Measurements from ENCODE around the gene MESP2. TPM values are rescaled to one million over a fixed set of nuclear protein-coding genes. Genes with fewer than 3 reads are reported as not detected.

The MESP2 gene
- total RNA-seq, 1 experiment from 2014 or later = 0.26 TPM

DNA sequence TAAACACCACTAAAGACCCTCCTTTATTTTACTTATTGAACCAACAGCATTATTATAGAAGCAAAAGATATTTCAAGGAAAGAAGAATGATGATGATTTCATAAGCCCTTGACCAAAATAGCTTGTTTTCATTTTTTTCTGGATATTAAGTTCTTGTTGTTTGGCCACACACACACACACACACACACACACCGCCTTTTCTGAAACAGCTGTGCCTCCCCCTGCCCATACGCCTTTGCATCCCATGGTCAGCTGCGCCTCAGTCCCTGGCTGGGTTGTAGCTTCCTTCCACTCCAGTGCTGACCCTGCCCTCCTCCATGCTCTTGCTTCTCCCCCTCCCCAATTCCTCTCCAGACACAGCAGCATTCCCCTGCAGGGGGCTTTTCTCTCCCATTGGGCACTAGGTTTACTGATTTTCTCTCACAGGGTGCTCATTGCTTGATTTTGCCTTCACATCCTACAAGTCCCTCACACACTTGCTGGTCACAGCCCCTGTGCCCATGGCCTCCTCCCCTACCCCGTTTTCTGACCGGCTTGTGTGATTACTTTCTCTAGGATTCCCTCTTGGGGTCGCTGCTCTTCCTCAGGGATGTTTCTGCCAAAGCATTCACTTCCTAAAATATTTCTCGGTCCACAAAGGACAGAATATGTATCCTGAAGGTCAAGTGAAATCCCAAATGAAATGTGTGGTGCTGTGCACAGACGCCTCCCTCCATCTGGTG lies 43.5 kb upstream of the MESP2 start:
- no peak overlapping the region for H3K4me3 ChIP-seq (ENCODE audit: low read depth, low read length, poor library complexity, severe bottlenecking)
- no peak overlapping the region for H3K27ac ChIP-seq (ENCODE audit: low read depth, low read length, poor library complexity, severe bottlenecking)
- H3K4me1 ChIP-seq (ENCODE audit: insufficient read depth, low read length, poor library complexity, severe bottlenecking) = peaks cover 10% of the 10 kb centered on the region
- no peak for DNase-seq (ENCODE audit: low spot score)
- ChIA-PET POLR2A (ENCODE audit: low non-redundant PET) (no interaction called here), CTCF (no interaction called here)
- H3K27me3 ChIP-seq (replicated peaks; ENCODE audit: insufficient read depth, low read depth, low read length, poor library complexity) = no peaks in the 10 kb centered on the region
- no TSS peak for BruUV-seq (replicated peaks)
- no peaks in the 10 kb centered on the region for H3K9me3 ChIP-seq (ENCODE audit: low read depth, low read length, poor library complexity, severe bottlenecking)
- intact Hi-C loops (cut with micrococcal nuclease; ENCODE audit: unreplicated experiment) = no loop called here
- no peak for TF ChIP-seq EZH2 (IDR thresholded peaks at IDR 0.05; ENCODE audit: borderline replicate concordance, low read depth, low read length, poor library complexity, severe bottlenecking)
- TF ChIP-seq, protein P1, sequence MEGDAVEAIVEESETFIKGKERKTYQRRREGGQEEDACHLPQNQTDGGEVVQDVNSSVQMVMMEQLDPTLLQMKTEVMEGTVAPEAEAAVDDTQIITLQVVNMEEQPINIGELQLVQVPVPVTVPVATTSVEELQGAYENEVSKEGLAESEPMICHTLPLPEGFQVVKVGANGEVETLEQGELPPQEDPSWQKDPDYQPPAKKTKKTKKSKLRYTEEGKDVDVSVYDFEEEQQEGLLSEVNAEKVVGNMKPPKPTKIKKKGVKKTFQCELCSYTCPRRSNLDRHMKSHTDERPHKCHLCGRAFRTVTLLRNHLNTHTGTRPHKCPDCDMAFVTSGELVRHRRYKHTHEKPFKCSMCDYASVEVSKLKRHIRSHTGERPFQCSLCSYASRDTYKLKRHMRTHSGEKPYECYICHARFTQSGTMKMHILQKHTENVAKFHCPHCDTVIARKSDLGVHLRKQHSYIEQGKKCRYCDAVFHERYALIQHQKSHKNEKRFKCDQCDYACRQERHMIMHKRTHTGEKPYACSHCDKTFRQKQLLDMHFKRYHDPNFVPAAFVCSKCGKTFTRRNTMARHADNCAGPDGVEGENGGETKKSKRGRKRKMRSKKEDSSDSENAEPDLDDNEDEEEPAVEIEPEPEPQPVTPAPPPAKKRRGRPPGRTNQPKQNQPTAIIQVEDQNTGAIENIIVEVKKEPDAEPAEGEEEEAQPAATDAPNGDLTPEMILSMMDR (conservative IDR thresholded peaks at IDR 0.05; ENCODE audit: low read depth, low read length) = no peak
- H3K36me3 ChIP-seq (ENCODE audit: insufficient read depth, low read length, poor library complexity, severe bottlenecking) = no peaks in the 10 kb centered on the region

DNA sequence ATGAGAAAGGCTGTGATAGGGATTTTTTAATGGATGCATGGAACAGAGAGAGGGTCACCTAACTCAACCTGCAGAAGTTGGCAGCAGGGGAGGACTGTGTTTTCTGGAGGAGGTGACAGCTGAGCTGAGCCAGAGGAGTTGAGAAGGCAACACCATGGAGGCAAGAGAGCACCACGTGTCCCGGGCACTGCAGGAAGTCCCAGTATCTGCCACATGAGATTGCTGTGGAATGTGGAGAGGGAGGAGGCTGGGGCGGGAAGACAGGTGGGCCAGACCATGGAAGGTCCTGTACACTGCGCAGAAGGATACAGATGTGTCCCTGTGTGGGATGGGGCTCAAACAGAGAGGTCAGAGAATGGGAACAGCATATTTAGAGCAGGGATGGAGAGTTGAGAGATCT lies 40.4 kb upstream of the MESP2 start:
- TF ChIP-seq, protein P1 (conservative IDR thresholded peaks at IDR 0.05; ENCODE audit: low read depth, low read length) = no peak
- TF ChIP-seq EZH2 (IDR thresholded peaks at IDR 0.05; ENCODE audit: borderline replicate concordance, low read depth, low read length, poor library complexity, severe bottlenecking) = no peak
- CTCF ChIA-PET = no interaction called here
- Histone ChIP-seq H3K4me3 (ENCODE audit: low read depth, low read length, poor library complexity, severe bottlenecking) (no peak overlapping the region), H3K27ac (ENCODE audit: low read depth, low read length, poor library complexity, severe bottlenecking) (no peak overlapping the region), H3K4me1 (ENCODE audit: insufficient read depth, low read length, poor library complexity, severe bottlenecking) (no peaks in the 10 kb centered on the region), H3K36me3 (ENCODE audit: insufficient read depth, low read length, poor library complexity, severe bottlenecking) (no peaks in the 10 kb centered on the region), H3K27me3 (replicated peaks; ENCODE audit: insufficient read depth, low read depth, low read length, poor library complexity) (no peaks in the 10 kb centered on the region), H3K9me3 (ENCODE audit: low read depth, low read length, poor library complexity, severe bottlenecking) (no peaks in the 10 kb centered on the region)
- POLR2A ChIA-PET (ENCODE audit: low non-redundant PET) = no interaction called here
- BruUV-seq (replicated peaks) = no TSS peak
- intact Hi-C loops (cut with micrococcal nuclease; ENCODE audit: unreplicated experiment) = no loop called here
- no peak for DNase-seq (ENCODE audit: low spot score)

DNA sequence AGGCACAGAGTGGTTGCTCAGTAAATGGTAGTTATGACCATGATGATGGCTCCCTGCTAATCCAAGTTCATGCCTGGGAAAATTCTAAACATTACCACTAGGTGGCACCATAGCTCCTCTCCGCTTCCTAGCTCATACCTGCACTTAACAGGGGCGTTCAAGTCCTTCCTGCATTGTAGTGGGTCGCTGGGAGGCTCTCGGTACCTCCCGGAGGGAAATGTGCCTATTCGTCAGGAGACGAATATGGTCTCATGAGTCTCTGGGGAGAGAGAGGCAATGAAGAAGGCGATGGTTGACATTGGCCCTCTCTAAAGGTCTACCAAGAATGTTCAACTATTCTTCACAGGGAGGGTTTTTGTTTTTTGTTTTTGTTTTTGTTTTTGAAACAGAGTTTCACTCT lies 36.0 kb upstream of the MESP2 start:
- Histone ChIP-seq H3K27me3 (replicated peaks; ENCODE audit: insufficient read depth, low read depth, low read length, poor library complexity) (no peaks in the 10 kb centered on the region), H3K4me1 (ENCODE audit: insufficient read depth, low read length, poor library complexity, severe bottlenecking) (no peaks in the 10 kb centered on the region), H3K36me3 (ENCODE audit: insufficient read depth, low read length, poor library complexity, severe bottlenecking) (no peaks in the 10 kb centered on the region), H3K9me3 (ENCODE audit: low read depth, low read length, poor library complexity, severe bottlenecking) (no peaks in the 10 kb centered on the region), H3K27ac (ENCODE audit: low read depth, low read length, poor library complexity, severe bottlenecking) (no peak overlapping the region), H3K4me3 (ENCODE audit: low read depth, low read length, poor library complexity, severe bottlenecking) (no peak overlapping the region)
- BruUV-seq (replicated peaks) = no TSS peak
- CTCF ChIA-PET = interaction anchor here (0.5 to 1.6 kb wide), 10 partner anchors 10 to 347 kb away, joined by 3 to 23 read pairs (median 6); partner anchors contain the start of gene MESP1
- intact Hi-C loops (cut with micrococcal nuclease; ENCODE audit: unreplicated experiment) = loop anchor here (2.0 to 5.0 kb wide), 2 partner anchors 137 to 347 kb away; no protein-coding TSS in a partner anchor
- POLR2A ChIA-PET (ENCODE audit: low non-redundant PET) = interaction anchor here (0.5 to 0.6 kb wide), 2 partner anchors 10 to 598 kb away, joined by 3 to 33 read pairs; no protein-coding TSS in a partner anchor
- peak; percentile 79 for DNase-seq (ENCODE audit: low spot score)
- TF ChIP-seq, protein P1 (conservative IDR thresholded peaks at IDR 0.05; ENCODE audit: low read depth, low read length) = peak; percentile 85
- TF ChIP-seq EZH2 (IDR thresholded peaks at IDR 0.05; ENCODE audit: borderline replicate concordance, low read depth, low read length, poor library complexity, severe bottlenecking) = no peak

Measured in A673 (cell line).